OCI-LY1 (cell line): Measurements from ENCODE around the gene PIBF1.

Experiments
- H2AFZ ChIP-seq: fragments of 200-600 bp; sonication (generic), shearing (Covaris generic); 2 replicates; pipeline ENCODE4 v1.6.0; 2014; ENCODE audit warnings: antibody characterized with exemption, mild to moderate bottlenecking, low read length
- H3F3A ChIP-seq: fragments of 200-600 bp; sonication (generic), shearing (Covaris generic); 2 replicates; pipeline ENCODE4 v1.6.0; 2014; ENCODE audit warnings: mild to moderate bottlenecking, antibody characterized with exemption, low read length, moderate library complexity; ENCODE audit not compliant: insufficient read depth
- H3K27ac ChIP-seq: fragments of 200-600 bp; sonication (generic); 2 replicates; pipeline ENCODE4 v1.5.1; 2014; ENCODE audit warnings: low read length, mixed run types, mild to moderate bottlenecking, low read depth; ENCODE audit not compliant: poor library complexity, severe bottlenecking
- H3K27me3 ChIP-seq: fragments of 200-600 bp; sonication (generic); 2 replicates; pipeline ENCODE4 v1.6.0; 2014; ENCODE audit warnings: antibody characterized with exemption, mild to moderate bottlenecking, low read length, moderate library complexity; ENCODE audit not compliant: insufficient read depth
- H3K36me3 ChIP-seq: fragments of 200-600 bp; sonication (generic); 2 replicates; pipeline ENCODE4 v1.6.1; 2014; ENCODE audit warnings: mild to moderate bottlenecking, antibody characterized with exemption, low read length, moderate library complexity, mixed read lengths; ENCODE audit not compliant: insufficient read depth
- H3K4me1 ChIP-seq: fragments of 200-600 bp; sonication (generic); 2 replicates; pipeline ENCODE4 v1.5.1; 2014; ENCODE audit warnings: mild to moderate bottlenecking, low read length, moderate library complexity; ENCODE audit not compliant: insufficient read depth, severe bottlenecking
- H3K4me2 ChIP-seq: fragments of 200-600 bp; sonication (generic), shearing (Covaris generic); 2 replicates; pipeline ENCODE4 v1.6.1; 2014; ENCODE audit warnings: low read length
- H3K4me3 ChIP-seq: fragments of 200-600 bp; sonication (generic); 2 replicates; pipeline ENCODE4 v1.5.1; 2014; ENCODE audit warnings: low read length, low read depth, mild to moderate bottlenecking, mixed read lengths; ENCODE audit not compliant: poor library complexity, severe bottlenecking
- H3K79me2 ChIP-seq: fragments of 200-600 bp; shearing (Covaris generic); 2 replicates; pipeline ENCODE4 v1.6.1; 2016; ENCODE audit warnings: mixed run types, low read length, mixed read lengths; ENCODE audit not compliant: insufficient read depth
- H3K9ac ChIP-seq: fragments of 200-600 bp; sonication (generic), shearing (Covaris generic); 2 replicates; pipeline ENCODE4 v1.6.1; 2014; ENCODE audit warnings: mild to moderate bottlenecking, low read length, mixed read lengths
- H3K9me2 ChIP-seq: fragments of 200-600 bp; sonication (generic), shearing (Covaris generic); 2 replicates; pipeline ENCODE4 v1.6.1; 2014; ENCODE audit warnings: low read depth, mild to moderate bottlenecking, low read length, mixed read lengths
- H3K9me3 ChIP-seq: fragments of 200-600 bp; shearing (Covaris generic); 2 replicates; pipeline ENCODE4 v1.6.1; 2014; ENCODE audit warnings: low read length, mixed read lengths
- H4K20me1 ChIP-seq: fragments of 200-600 bp; sonication (generic), shearing (Covaris generic); 2 replicates; pipeline ENCODE4 v1.6.0; 2016; ENCODE audit warnings: mild to moderate bottlenecking, low read length; ENCODE audit not compliant: insufficient read depth
- EZH2 ChIP-seq: fragments of 200-600 bp; sonication (generic), shearing (Covaris generic); IDR thresholded peaks from 2 replicates; pipeline ENCODE4 v1.8.0; 2017; ENCODE audit warnings: borderline replicate concordance, mixed run types, mild to moderate bottlenecking, antibody characterized with exemption, low read length, moderate library complexity, mixed read lengths
- TF ChIP-seq, protein P1 (sequence below): fragments of 200-600 bp; sonication (generic), shearing (Covaris generic); IDR thresholded peaks from 2 replicates; pipeline ENCODE4 v1.5.1; 2017; ENCODE audit warnings: mild to moderate bottlenecking, antibody characterized with exemption, low read length, moderate library complexity, mixed read lengths

The PIBF1 gene

DNA sequence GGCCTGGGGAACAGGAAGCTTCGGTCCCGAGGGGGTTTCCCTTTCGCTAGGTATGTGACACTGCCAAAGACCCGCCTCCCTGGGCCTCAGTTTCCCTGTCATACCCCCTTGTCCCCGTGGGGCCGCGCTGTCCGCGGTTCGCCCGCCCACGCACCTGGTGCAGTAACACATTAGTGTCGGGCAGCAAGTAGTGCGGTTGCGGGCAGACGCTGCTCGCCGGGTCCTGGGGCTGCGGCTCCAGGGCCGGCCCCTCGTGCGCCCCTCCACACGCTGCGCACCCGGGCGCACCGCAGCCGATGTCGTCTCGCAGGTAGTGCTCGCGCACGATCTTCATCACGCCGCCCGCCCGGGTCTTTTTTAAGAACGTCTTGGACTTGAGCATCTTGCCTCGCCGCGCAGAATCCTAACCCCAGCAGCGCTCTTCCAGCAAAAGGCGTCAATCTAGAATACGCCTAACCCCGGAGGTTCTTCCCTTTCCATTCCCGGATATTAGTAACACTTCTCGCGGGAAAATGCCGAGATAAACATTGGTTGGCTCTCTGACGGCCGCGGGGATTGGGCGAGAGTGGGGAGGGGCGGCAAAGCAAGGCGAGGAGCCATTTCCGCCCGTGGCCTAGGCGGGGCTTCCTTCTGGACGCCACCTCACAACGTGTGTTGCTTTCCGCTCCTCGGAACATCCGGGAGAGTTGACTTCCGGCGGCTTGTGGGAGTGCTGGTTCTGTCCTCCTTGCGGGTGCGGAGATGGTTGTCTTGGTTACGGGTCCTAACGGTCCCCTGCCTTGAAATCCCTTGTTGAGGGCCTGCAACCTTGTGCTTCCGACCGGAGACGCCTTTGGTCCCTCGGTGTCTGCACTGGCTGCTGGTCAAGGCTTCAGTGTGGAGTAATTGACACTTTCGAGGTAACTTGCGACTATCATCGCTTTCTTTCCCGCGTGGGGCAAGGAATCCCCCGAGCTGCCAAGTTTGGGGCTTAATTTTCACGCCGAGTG is at the start of gene PIBF1, which contains the start of gene DIS3:
TSS of gene PIBF1 (plus strand) at position 683 of the 989 bp plus-strand sequence. CDS start 1,337 bp downstream, outside the sequence.
TSS of gene DIS3 (minus strand) at position 450 of the 989 bp plus-strand sequence. CDS start at position 382, 68 bp downstream.
- Histone ChIP-seq H4K20me1 (no peaks in the 10 kb centered on the region), H3K9ac (peak within 1 kb of the TSS; percentile 79), H2AFZ (no peak within 1 kb of the TSS), H3K4me2 (peak within 1 kb of the TSS; percentile 88), H3K36me3 (peaks cover 48% of the 10 kb centered on the region), H3K27me3 (no peaks in the 10 kb centered on the region), H3F3A (no peaks in the 10 kb centered on the region), H3K79me2 (peaks cover 65% of the 10 kb centered on the region), H3K27ac (peak within 1 kb of the TSS; percentile 53), H3K9me3 (no peaks in the 10 kb centered on the region), H3K4me1 (peaks cover 35% of the 10 kb centered on the region), H3K9me2 (no peaks in the 10 kb centered on the region), H3K4me3 (peak within 1 kb of the TSS; percentile 78)
- no peak for TF ChIP-seq EZH2
- TF ChIP-seq, protein P1, sequence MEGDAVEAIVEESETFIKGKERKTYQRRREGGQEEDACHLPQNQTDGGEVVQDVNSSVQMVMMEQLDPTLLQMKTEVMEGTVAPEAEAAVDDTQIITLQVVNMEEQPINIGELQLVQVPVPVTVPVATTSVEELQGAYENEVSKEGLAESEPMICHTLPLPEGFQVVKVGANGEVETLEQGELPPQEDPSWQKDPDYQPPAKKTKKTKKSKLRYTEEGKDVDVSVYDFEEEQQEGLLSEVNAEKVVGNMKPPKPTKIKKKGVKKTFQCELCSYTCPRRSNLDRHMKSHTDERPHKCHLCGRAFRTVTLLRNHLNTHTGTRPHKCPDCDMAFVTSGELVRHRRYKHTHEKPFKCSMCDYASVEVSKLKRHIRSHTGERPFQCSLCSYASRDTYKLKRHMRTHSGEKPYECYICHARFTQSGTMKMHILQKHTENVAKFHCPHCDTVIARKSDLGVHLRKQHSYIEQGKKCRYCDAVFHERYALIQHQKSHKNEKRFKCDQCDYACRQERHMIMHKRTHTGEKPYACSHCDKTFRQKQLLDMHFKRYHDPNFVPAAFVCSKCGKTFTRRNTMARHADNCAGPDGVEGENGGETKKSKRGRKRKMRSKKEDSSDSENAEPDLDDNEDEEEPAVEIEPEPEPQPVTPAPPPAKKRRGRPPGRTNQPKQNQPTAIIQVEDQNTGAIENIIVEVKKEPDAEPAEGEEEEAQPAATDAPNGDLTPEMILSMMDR: peak; percentile 43; the same call in 1 of the 2 replicates

DNA sequence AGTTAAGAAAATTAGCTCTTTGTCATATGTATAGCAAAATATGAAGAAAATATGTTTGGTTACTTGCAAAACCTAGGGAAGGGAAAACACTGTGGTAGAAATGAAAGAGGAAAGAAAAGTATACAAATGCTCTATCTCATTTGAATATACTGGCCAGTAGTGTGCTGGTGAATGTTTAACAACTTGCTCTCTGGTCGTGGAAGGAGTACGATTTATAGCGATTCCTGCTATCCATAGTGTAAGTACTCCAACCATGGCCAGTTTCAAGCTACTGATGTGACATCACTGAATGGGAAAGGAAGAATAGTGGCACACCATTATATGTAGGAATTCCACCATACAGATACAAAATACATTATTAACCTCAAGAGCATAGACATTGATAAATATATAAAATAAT is 44.9 kb upstream of the PIBF1 start:
- Histone ChIP-seq H2AFZ (no peak overlapping the region), H3K4me1 (no peaks in the 10 kb centered on the region), H3K36me3 (peaks cover 92% of the 10 kb centered on the region), H3K27ac (no peak overlapping the region), H3K4me3 (no peak overlapping the region), H3F3A (no peaks in the 10 kb centered on the region), H3K9me2 (no peaks in the 10 kb centered on the region), H3K27me3 (no peaks in the 10 kb centered on the region), H3K4me2 (no peak overlapping the region), H3K79me2 (peaks cover 27% of the 10 kb centered on the region), H4K20me1 (no peaks in the 10 kb centered on the region), H3K9ac (no peak overlapping the region), H3K9me3 (no peaks in the 10 kb centered on the region)
- no peak for TF ChIP-seq EZH2
- TF ChIP-seq, protein P1: no peak

DNA sequence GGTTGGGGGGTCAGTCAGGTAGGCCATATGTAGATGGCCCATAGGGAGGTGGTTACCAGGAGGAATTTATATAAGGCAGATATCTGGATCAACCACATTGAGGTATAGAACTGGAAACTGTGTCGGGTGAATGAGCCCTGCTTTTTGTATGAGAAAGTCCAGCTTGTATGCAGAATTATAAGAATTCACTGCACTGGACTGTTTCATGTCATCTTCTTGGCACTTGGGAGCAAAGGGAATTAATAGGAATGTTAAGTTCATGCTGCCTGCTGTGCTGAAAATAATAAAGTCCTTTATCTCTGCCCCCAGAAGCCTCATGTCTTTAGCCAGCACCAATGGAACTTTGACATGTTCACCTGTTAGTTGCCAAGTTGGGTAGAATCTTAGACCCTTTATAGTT is 41.9 kb upstream of the PIBF1 start:
- H3K36me3 ChIP-seq: peaks cover 93% of the 10 kb centered on the region
- H3K79me2 ChIP-seq: 0 out of 2 replicates have a peak, but pooled peaks cover 17% of the 10 kb centered on the region
- H3K9ac ChIP-seq: no peak overlapping the region

More for the DNA sequence above, 41.9 kb upstream of the PIBF1 start:
- Histone ChIP-seq H3K4me3 (no peak overlapping the region), H4K20me1 (no peaks in the 10 kb centered on the region), H3K4me2 (no peak overlapping the region), H3F3A (no peaks in the 10 kb centered on the region), H3K27ac (no peak overlapping the region), H3K9me3 (no peaks in the 10 kb centered on the region), H3K4me1 (no peaks in the 10 kb centered on the region), H3K9me2 (no peaks in the 10 kb centered on the region), H2AFZ (no peak overlapping the region), H3K27me3 (no peaks in the 10 kb centered on the region)
- no peak for TF ChIP-seq EZH2
- TF ChIP-seq, protein P1: no peak
